Neutrophil (primary cell): ENCODE measurements around the gene RTN3.

Source experiments
- H3K27ac ChIP-seq: fragments of 200-600 bp; sonication (generic); 2 replicates; pipeline ENCODE4 v1.5.1; 2016; ENCODE audit warnings: mild to moderate bottlenecking, moderate library complexity
- H3K27me3 ChIP-seq: fragments of 200-600 bp; sonication (generic); 2 replicates; pipeline ENCODE4 v1.6.0; 2016; ENCODE audit warnings: mild to moderate bottlenecking
- H3K36me3 ChIP-seq: fragments of 200-600 bp; sonication (generic); 2 replicates; pipeline ENCODE4 v1.5.1; 2017
- H3K4me1 ChIP-seq, 2 experiments: fragments of 200-600 bp in 1 of 2; sonication (generic) in 1 of 2; 1 replicate in 1 of 2; 2 replicates in 1 of 2; pipeline versions ENCODE4 v1.5.1 to v1.6.1; 2013 to 2016; ENCODE audit warnings: low read depth in 1 of 2, low read length in 1 of 2, mild to moderate bottlenecking in 1 of 2, moderate library complexity in 1 of 2; ENCODE audit not compliant: control insufficient read depth in 1 of 2, insufficient read depth in 1 of 2
- H3K4me3 ChIP-seq, 2 experiments: fragments of 200-600 bp in 1 of 2; sonication (generic) in 1 of 2; 1 replicate in 1 of 2; 2 replicates in 1 of 2; pipeline ENCODE4 v1.5.1; 2013 to 2016; ENCODE audit warnings: low read depth in 1 of 2, low read length in 1 of 2, mild to moderate bottlenecking in 1 of 2, moderate library complexity in 1 of 2
- H3K9me3 ChIP-seq: fragments of 200-600 bp; sonication (generic); 2 replicates; pipeline ENCODE4 v1.5.1; 2016
- CTCF ChIP-seq: fragments of 200-600 bp; sonication (generic); IDR thresholded peaks from 2 replicates; pipeline ENCODE4 v1.5.1; 2016; ENCODE audit warnings: antibody characterized with exemption

RTN3 gene

GRCh38 chr11:63713766-63714165 is 32.5 kb downstream of the RTN3 start:
- TF ChIP-seq CTCF, result no peak

GRCh38 chr11:63716046-63716445 is 34.7 kb downstream of the RTN3 start:
- Histone ChIP-seq H3K4me1 (peaks cover 16 to 29% of the 10 kb centered on the region in 2 experiments), H3K27me3 (no peaks in the 10 kb centered on the region), H3K4me3 (no peak overlapping the region), H3K27ac (peak overlapping the region; percentile 15), H3K36me3 (peaks cover 32% of the 10 kb centered on the region), H3K9me3 (no peaks in the 10 kb centered on the region)
- TF ChIP-seq CTCF, result no peak

More at GRCh38 chr11:63713766-63714165, 32.5 kb downstream of the RTN3 start:
- Histone ChIP-seq H3K4me3 (no peak overlapping the region), H3K27me3 (no peaks in the 10 kb centered on the region), H3K4me1 (peaks cover 19 to 33% of the 10 kb centered on the region in 2 experiments), H3K36me3 (peaks cover 18% of the 10 kb centered on the region), H3K27ac (peak overlapping the region; percentile 6), H3K9me3 (no peaks in the 10 kb centered on the region)

GRCh38 chr11:63719001-63719400 is 37.7 kb downstream of the RTN3 start:
- peak overlapping the region; percentile 32 for H3K27ac ChIP-seq
- H3K36me3 ChIP-seq, result peaks cover 32% of the 10 kb centered on the region
- H3K9me3 ChIP-seq, result no peaks in the 10 kb centered on the region
- H3K4me3 ChIP-seq, result no peak overlapping the region
- no peaks in the 10 kb centered on the region for H3K27me3 ChIP-seq
- no peak for TF ChIP-seq CTCF
- peaks cover 16 to 22% of the 10 kb centered on the region in 2 experiments for H3K4me1 ChIP-seq

- no peak for TF ChIP-seq CTCF
- Histone ChIP-seq H3K9me3 (no peaks in the 10 kb centered on the region), H3K27ac (peak overlapping the region; percentile 32), H3K4me3 (no peak overlapping the region), H3K4me1 (peaks cover 16 to 22% of the 10 kb centered on the region in 2 experiments), H3K36me3 (peaks cover 26% of the 10 kb centered on the region), H3K27me3 (no peaks in the 10 kb centered on the region)
Observed at GRCh38 chr11:63719987-63720386, 38.7 kb downstream of the RTN3 start.

GRCh38 chr11:63720611-63721010 is 39.3 kb downstream of the RTN3 start:
- H3K4me1 ChIP-seq, result peaks cover 16 to 22% of the 10 kb centered on the region in 2 experiments
- H3K9me3 ChIP-seq, result no peaks in the 10 kb centered on the region
- H3K4me3 ChIP-seq, result no peak overlapping the region
- TF ChIP-seq CTCF, result no peak
- H3K36me3 ChIP-seq, result peaks cover 20% of the 10 kb centered on the region
- no peaks in the 10 kb centered on the region for H3K27me3 ChIP-seq
- peak overlapping the region; percentile 32 for H3K27ac ChIP-seq

- no peak for TF ChIP-seq CTCF
- Histone ChIP-seq H3K27ac (no peak overlapping the region), H3K4me3 (no peak overlapping the region), H3K27me3 (no peaks in the 10 kb centered on the region), H3K36me3 (peaks cover 9% of the 10 kb centered on the region), H3K9me3 (no peaks in the 10 kb centered on the region), H3K4me1 (peaks cover 0 to 4% of the 10 kb centered on the region in 2 experiments)
Observed at GRCh38 chr11:63729326-63729725, 48.0 kb downstream of the RTN3 start.
